T-helper 2 cell (primary cell): ENCODE data around the gene MYBPC3.

Experiments
- DNase-seq, 5 experiments: peaks; one replicate each; pipeline versions ENCODE4 v3.0.0 to v3.0.0-alpha.2; 2012 to 2022
- total RNA-seq, 2 donors: gene quantifications; one replicate each; lab custom pipeline; 2026; lab: John Stamatoyannopoulos, UW

The MYBPC3 gene
- total RNA-seq: 0 reads per million in 2 donors

DNA sequence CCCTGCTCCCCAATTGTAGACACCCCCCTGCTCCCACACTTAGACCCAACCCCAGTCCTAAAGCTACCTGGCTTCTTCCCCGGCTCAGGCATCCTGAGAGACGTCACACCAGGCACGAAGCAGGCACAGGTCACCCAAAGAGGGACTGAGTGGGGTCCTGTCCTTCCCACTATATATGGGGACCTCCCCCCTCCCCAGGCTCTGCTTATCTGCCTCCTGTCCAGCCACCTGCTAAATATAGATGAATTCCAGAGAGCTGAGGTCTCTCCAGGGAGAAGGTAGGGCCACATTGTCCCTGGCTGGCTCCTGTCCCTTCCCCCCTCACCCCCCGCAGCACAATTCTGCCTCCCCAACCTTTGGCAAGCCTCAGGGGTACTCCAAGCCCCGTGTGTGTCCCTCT is at the start of gene MYBPC3:
Gene MYBPC3, minus strand, starts transcription at position 147 of the 400 bp plus-strand sequence. Its CDS starts 55 bp downstream, at position 92.
- DNase-seq: no peak

DNA sequence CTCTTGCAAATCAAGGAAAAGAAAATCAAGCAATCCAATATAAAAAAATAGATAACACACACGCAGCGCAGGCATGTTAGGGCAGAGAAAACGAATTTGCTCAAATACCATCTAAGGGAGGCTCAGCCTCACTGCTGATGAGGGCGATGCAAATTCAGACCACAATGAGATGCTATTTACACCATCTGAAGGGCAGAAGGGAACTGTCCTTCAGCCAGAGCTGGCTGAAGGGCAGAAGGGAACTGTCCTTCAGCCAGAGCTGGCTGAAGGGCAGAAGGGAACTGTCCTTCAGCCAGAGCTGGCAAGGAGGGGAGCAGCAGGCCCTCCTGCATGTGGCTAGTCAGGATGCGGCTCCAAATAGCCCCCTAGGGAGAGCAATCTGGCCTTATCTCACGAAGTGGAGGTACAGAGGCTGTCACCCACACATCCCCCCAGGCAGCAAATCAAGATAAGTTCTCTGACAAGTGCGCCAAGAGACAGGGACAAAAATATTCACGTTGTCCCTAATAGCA is 48.3 kb upstream of the MYBPC3 start:
- DNase-seq: no peak

DNA sequence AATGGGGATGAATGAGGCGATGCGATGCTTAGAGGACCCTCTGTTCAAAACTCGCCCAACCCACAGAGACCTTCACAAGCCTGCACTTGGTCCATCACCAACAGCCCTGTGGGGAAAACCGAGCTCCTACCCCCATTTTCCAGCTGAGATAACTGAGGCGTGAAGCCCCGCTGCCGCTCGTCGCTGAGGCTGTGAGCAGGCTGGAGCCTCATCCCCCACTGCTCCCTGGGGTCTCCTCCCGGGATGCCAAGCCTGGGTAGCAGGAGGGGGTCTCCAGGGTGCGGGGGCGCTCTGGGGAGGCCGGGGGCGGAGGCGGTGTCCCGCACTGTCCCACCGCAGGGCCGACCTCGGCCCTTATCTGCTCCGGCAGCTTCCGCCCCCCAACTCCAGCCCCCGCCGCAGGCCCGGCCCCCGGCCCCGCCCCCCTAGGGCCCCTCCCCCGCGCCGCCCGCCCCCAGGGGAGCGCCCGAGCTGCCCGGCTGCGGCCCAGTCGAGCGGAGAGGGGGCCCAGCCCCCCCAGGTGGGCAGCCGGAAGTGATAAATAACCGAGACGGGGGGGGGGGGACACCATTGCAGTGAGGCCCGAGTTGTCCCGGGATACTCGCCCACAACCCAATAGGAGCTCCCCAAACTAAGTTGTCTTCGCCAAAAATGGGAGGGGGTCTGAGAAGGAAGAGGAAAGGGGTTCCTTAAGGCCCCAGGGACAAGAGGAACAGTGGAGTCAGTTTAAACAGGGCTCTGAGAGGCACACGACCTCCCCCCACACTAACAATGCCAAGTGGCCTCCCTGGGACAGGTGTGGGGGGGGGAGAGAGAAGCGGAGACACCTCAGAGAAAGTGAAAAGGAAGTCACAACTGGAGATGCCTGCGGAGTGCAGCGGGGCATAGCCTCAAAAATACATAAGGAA is 47.6 kb upstream of the MYBPC3 start:
- DNase-seq: peak in 3 of 5 experiments; percentile 24 to 58 (median 30)

DNA sequence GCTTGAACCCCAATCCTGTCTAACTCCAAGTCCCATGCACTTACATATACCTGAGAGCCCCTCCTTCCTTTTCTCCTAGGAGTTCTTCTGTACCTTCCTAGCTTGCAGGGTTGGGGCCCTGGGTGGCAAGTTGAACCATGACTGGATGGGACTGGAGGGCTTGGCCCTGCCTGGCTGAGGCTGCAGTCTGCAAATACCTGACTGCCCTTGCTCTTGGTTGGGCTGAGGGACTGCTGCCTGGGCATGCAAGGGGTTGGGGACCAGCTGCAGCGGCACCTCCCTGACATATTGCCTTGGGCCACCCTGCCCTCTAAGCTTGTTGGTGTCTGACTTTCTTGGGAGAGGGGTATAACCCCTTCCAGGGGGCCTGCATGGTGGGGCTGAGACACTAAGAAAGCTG is 46.0 kb upstream of the MYBPC3 start:
- no peak for DNase-seq

DNA sequence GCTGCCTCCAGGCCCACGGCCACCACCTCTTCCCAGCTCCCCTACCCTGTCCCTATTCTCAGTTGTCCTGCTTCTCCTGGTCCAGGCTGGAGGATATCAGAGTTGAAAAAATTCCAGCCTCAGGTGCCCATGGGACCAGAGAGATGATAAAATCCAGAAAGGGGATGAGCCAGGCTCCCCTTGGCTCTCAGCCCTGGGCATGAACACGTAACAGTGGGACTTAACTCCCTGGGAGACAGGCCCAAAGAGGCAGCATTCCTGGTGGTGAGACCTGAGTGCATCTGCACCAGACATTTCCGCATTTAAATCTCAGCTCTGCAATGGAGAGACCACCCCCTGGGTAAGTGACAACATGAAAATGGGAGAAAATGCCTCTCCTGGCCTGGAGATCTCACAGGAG is 45.5 kb upstream of the MYBPC3 start:
- DNase-seq: no peak

DNA sequence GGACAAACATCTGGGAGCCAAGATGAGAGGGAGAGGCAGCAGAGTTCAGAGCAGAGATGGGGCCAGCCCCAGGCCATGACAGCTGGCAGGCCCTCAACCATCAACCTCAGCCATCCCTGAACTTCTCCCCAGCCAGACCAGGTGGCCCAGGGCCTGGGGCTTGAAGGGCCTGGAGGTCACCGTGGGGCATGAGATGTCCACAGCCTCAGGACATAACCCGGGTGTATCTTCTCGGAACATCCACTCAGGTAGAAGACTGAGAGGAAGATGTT is 43.5 kb upstream of the MYBPC3 start:
- no peak for DNase-seq

DNA sequence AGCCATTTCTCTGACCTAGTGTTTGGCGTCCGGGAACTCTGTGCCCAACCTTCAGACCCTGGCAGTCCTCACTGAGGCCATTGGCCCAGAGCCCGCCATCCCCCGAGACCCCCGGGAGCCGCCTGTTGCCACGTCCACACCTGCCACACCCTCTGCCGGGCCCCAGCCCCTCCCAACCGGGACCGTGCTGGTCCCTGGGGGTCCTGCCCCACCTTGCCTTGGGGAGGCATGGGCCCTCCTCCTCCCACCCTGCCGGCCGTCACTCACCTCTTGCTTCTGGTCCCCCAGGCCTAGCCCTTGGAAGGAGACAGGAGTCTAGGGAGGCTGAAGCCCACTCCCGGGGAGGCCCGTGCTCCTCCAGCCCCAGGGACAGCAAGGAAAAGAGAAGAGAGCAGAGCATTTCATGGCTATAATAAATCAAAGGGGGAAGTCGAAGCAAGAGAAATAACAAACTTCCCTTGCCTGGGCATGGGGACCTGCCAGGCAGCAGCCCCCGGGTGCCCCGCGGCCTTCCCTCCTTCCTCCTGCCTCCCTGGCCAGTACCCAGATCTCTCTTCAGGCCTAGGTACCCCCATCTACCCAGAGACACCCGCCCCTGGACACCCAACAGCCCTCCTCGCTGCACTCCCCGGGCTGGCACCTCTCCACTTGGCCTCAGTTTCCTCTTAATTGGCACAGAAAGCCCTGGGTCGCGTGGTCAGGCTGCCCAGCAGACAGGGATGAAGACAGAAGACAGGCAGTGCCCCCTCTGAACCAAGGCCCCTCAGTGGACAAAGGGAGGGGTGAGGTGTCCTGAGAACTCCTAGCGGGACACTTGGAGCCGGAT is 42.9 kb upstream of the MYBPC3 start:
- no peak for DNase-seq

DNA sequence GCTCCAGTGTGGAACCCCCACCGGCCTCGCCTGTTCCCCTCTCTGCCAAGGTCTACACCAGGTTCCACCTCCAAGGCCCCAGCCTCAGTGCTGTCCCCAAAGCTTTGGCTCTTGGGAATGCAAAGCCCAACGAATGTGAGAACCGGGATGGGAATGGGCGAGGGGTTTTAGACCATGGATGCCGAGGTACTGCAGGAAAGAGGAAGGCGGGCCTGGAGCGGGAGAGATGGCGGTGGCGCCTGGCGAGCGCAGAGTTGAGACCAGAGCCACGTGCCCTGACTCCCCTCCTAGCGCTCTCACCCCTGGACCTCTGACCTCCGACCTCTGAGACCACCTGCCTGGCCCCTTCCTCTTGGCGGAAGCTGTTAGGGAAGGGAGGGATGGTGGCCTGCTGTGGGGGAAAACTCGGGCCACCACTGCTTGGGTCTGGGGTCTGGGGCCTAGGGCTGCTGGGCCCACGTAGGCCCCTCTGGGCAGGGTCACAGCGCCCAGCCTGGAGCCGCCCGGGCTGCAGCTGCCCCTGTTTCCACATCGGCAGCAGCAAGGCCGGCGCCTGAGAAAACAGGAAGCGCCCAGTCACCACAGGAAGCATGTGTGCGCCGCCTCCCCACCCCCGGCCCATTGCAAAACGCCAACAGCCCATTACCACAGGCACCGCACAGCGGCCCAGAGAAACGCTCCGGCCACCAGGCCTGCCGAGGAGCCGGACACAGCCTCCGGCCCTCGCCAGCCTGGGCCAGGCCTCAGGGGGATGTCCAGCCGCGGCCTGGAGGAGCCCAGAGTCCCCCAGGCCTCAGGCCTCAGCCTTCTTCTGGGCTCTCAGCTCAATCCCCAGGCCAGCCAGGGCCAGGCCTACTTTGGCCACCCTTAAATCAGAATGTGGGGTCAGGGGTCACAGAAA is 42.1 kb upstream of the MYBPC3 start:
- DNase-seq: peak in 4 of 5 experiments; percentile 21 to 89 (median 28)

DNA sequence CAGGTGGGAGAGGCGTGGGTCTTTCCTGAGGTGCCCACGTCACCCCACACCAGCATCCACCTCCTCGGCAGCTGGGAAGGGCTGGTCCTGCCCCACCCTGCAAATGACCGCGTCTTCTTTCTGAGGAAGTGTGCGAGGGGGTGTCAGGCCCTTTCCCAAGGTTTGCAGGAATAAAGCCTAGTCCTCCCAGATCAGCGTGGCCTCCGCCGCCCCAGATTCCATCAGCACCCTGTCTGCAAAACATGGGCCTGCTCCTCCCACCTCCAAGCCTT is 41.5 kb upstream of the MYBPC3 start:
- no peak for DNase-seq

DNA sequence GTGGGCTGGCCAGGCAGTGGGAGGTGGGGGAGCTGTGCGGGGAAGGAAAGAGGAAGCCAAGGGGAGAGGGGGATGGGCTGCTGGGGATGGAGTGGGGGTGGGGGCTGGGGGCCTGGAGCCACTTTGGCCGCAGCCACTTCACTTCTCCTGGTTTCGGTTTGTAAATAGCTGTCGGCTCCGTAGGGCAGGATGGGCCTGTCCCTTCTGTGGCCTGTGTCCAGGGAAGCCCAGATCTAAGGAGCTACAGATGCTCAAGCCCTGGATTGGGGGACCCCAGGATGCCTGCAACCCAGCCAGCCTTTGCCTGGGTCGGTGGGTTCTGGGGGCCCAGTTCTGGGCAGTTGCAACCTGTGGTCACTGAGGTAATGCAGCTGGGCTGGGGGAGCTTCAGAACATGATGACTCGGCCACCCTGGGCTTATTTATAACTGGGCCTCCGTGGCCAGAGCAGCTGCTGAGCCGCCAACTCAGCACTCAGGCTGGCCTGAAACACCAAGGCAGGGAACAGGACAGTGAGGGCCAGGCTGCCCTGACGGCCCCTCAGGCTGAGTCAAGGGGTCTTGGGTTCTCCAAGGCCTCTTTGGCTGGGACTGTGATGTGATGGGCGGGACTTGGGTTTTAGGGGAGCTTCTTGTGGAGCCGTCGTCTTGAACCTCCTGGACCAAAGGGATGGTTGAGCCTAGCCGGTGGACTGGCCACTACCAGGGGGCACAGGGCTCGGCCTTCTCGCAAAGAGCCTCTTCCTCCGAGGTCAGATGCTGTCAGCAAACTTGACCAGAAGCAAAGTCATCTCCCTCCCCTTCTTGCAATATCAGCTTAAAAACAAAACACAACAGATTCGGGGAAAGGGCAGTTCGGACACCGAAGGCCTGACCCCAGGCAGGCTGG is 40.9 kb upstream of the MYBPC3 start:
- DNase-seq: no peak

DNA sequence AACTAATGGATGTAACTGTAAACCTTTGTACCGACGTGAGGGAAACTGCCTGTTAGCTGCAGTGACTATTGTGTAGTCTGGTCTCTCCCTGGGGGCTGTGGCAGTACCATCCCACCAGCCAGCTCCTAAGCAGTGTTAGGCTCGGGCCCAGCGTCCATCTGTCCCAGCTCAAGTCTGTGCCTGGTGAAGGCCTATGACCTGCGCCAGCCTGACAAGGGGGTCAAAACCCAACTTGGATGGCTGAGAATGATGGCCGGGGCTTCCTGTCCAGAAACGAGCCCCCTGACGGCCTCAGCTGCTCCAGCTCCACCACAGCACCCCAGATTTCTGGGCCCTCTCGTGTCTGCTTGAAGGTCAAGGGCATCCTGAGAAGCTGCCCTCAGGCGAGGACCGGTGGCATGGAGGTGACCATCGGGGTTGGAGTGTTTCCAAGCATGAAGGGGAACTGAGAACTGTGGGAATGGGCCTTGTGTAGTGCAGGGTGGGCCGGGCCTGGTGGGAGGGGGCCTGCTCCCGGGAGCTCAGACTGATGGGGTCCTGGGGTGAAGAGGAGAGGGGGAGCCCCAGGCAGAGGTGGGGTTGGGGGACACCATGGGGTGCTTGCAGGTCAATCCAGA is 40.2 kb upstream of the MYBPC3 start:
- DNase-seq: no peak

DNA sequence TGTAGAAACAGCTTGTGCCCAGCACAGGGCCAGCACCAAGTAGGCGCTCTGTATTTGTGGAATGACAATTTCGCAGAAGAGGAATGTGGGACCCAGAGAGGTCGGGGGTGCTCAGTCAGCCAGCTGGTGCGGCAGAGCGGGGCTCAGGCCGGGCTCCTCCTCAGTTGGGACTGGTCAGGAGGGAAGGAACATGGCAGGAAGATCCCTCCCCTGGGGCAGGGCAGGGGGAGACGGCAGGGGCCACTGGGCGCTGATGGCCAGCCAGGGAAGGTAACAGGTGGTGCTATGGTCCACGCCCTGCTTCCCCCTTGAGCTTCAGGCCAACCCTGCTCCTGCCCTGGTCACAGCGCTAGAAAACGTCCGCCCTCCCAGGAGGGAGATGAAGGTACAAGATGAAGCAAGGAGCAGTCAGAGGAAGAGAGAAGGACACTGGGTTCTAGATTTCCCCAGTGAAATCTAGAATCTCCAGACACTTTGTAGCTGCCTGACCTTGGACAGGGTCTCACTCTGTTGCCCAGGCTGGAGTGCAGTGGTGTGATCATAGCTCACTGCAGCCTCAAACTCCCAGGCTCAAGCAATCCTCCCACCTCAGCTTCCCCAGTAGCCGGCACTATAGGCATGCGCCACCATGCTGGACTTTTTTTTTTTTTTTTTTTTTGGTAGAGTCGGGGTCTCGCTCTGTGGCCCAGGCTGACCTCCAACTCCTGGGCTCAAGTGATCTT is 39.4 kb upstream of the MYBPC3 start:
- DNase-seq: no peak

DNA sequence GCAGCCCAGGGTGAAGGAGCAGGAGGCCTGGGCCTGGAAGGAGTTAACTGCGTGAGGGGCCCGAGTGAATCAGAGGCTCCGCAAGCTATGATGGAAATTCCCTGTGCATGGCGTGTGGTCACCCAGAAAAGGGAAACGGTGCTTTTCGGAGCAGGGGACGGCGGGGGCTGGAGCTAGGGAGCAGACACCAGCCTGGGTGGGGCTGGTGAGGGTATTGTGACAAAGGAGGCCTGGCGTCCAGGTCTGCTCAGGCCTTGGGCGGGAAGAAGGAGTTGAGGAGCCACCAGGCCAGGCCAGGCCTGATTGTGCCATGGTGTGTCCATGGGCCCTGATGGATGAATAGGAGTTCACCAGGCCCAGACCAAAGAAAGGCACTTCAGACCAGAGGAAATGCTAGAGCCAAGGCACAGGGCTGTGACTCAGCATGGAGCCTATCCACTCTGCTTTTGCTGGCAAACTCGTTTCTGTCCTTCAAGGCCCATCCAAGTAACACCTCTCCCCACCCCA is 38.6 kb upstream of the MYBPC3 start:
- no peak for DNase-seq

DNA sequence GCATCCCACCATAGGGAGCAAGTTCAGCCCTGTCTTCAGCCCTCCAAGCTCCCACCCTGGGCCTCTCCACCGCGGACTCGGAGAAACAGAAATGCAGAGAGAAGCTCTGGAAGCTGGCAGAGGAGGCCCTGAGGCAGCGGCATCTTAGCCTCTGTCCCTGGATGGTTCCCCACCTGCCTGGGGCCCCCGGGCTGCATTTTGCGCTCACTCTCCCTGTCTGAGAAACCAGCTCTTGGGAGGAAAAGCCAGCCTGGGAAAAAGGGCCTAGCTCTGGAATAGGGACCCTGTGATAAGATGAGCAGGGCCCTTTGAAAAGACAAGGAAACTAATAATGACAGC is 37.9 kb upstream of the MYBPC3 start:
- DNase-seq: no peak

DNA sequence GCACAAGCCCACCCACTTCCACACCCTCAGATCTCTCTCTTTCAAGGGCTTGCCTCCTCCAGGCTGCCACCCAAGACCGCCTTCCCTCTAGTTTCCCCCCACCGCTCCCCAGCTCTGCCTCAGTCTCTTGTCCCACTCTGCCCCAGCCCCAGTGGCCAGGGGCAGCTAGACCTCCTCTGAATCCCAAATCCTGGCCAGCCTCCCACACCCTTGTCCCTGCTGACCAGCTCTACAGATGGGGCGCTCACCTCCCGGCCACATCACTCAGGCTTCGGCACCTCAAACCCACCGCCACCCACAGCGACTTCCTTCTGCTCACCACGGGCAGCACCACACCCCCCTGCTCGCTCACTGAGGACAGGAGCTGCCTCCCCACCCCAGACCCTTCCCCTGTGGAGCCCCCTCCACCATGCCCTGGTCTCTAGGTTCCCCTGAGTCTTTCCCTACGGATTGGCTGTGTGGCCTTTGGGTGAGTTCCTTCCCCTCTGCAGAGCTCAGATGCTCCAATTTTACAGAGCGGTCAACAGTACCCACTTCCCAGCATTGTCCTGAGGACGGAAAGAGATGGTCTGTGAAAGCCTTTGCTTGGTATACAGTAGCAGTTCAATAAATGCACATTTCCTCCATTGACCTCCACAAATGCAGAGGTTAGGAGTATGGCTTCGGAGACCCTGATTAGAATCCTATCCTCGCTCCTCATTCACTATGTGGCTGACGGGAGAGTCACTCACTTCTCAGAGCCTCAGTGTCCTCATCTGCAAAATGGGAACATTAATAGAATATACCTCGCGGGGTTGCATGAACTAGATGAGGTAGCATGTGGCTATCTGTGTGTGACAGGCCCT is 37.3 kb upstream of the MYBPC3 start:
- DNase-seq: peak in 1 of 5 experiments; percentile 29

DNA sequence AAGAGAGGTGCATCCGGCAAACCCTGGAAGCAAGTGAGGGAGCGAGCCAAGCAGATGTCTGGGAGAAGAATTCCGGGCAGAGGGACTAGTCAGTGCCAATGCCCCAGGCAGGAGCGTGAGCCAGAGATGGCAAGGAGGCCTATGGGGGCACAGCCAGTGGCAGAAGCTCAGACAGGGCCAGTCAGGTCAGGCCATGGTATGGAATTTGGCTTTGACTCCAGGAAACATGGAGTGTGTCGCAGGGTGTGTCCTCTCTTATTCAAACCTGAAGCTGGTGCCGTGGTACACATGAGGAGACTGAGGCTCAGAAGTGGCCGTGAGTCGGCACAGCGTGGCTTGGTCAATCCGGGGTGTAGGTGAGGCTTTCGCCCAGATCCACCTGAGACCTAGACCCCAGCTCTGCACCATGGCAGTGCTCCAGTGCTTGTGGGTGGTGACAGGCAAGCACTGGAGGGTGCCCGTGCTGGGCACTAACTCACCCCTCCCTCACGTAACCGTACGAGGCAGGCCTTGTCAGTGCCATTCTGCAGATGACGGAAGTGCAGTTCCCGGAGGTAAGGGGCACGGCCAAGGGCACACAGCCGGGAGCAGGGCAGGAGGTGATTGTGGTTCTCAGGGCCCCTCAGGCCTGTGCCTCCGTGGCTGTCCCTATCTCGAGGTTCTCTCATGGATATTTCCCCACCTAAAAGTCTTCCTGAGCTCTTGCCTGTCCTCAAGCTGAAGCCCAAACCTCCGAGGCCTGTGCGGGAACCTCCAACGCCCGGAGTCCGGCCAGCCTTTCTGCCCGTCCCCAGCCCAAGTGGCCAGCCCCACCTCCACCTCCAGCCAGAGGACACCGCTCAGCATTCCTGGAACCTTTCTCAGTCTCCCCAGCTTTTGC is 36.4 kb upstream of the MYBPC3 start:
- DNase-seq: no peak

DNA sequence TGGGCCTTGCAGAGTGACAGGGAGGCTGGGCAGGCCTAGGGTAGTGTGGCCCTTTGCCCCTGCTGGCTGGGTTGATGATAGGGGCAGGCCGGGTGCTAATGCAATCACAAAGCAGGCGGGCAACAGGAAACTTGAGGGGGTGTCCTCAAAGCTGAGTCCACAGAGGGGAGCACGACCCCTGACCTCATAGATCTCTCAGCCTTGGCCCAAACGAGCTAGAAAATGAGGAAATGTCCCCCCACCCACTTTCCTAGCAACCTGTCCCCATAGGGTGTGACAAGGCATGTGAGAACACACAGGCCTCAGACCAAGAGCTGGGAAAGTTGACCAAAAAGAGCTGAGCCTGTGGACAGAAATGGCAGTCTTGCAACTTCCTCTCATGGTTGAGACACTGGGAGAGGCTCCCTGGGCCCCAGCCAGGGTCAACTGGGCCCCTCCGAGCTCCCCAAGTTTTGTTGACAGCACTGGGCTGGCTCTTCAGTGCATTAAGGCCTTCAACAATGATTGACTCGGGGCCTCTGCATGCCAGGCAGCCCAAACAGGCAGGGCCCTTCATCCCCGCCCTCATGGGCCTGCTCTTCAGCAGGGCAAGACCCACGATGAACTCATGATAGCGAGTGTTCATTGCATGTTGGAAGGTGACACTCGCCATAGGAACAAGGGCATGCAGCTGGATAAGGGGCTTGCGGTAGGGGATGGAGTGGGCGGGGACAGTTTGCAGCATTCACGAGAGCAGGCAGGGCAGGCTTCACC is 35.6 kb upstream of the MYBPC3 start:
- no peak for DNase-seq

DNA sequence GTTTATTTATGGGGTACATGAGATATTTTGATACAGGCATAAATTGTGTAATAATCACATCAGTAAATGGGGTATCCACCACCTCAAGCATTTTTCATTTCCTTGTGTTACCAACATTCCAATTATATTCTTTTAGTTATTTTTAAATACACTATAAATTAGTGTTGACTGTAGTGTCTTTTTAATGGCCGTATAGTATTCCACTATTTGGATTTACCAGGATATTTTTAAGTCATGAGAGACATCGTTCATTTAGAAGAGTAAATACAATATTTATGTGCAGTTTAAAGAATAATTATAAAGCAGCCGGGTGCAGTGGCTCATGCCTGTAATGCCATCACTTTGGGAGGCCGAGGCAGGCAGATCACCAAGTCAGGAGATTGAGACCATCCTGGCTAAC is 32.0 kb upstream of the MYBPC3 start:
- DNase-seq: no peak
